ENCODE data around the gene FAM13C.

DNA sequence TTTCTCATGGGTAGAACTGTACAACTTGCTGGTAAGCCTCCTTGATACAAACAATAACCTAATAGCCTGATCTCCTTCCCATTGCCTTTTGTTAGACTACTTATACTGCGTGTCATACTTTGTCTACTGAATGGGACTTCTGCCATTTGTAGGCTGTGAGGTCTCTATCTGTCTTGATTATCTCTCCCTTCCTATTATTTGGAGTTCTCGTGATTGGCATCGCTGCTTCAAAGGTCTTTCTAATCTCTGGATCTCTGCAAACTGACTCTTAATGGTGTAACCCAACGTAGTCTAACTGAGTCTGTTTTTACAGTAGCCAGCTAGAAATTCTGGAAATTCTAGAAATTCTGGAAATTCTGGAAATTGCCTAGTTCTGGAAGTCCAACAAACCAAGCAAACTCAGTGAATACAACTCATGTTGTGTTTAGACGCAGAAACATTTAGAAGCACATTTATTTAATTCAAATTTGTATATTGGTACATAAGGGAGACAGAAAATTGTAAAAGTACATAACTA, 156.1 kb downstream of the FAM13C start:
- TF ChIP-seq POLR2AphosphoS5 (IDR thresholded peaks at IDR 0.05; ENCODE audit: low read depth, low read length) (no peak), TAF1 (IDR thresholded peaks at IDR 0.05; ENCODE audit: borderline replicate concordance, low read depth, low read length) (no peak), POLR2A (IDR thresholded peaks at IDR 0.05; ENCODE audit: low read depth, low read length) (no peak)
